OCI-LY1 (cell line): ENCODE measurements around the gene TLCD3B.

Source experiments
- H2AFZ ChIP-seq: fragments of 200-600 bp; sonication (generic), shearing (Covaris generic); 2 replicates; pipeline ENCODE4 v1.6.0; 2014; ENCODE audit warnings: antibody characterized with exemption, mild to moderate bottlenecking, low read length
- H3F3A ChIP-seq: fragments of 200-600 bp; sonication (generic), shearing (Covaris generic); 2 replicates; pipeline ENCODE4 v1.6.0; 2014; ENCODE audit warnings: mild to moderate bottlenecking, antibody characterized with exemption, low read length, moderate library complexity; ENCODE audit not compliant: insufficient read depth
- H3K27ac ChIP-seq: fragments of 200-600 bp; sonication (generic); 2 replicates; pipeline ENCODE4 v1.5.1; 2014; ENCODE audit warnings: low read length, mixed run types, mild to moderate bottlenecking, low read depth; ENCODE audit not compliant: poor library complexity, severe bottlenecking
- H3K27me3 ChIP-seq: fragments of 200-600 bp; sonication (generic); 2 replicates; pipeline ENCODE4 v1.6.0; 2014; ENCODE audit warnings: antibody characterized with exemption, mild to moderate bottlenecking, low read length, moderate library complexity; ENCODE audit not compliant: insufficient read depth
- H3K36me3 ChIP-seq: fragments of 200-600 bp; sonication (generic); 2 replicates; pipeline ENCODE4 v1.6.1; 2014; ENCODE audit warnings: mild to moderate bottlenecking, antibody characterized with exemption, low read length, moderate library complexity, mixed read lengths; ENCODE audit not compliant: insufficient read depth
- H3K4me1 ChIP-seq: fragments of 200-600 bp; sonication (generic); 2 replicates; pipeline ENCODE4 v1.5.1; 2014; ENCODE audit warnings: mild to moderate bottlenecking, low read length, moderate library complexity; ENCODE audit not compliant: insufficient read depth, severe bottlenecking
- H3K4me2 ChIP-seq: fragments of 200-600 bp; sonication (generic), shearing (Covaris generic); 2 replicates; pipeline ENCODE4 v1.6.1; 2014; ENCODE audit warnings: low read length
- H3K4me3 ChIP-seq: fragments of 200-600 bp; sonication (generic); 2 replicates; pipeline ENCODE4 v1.5.1; 2014; ENCODE audit warnings: low read length, low read depth, mild to moderate bottlenecking, mixed read lengths; ENCODE audit not compliant: poor library complexity, severe bottlenecking
- H3K79me2 ChIP-seq: fragments of 200-600 bp; shearing (Covaris generic); 2 replicates; pipeline ENCODE4 v1.6.1; 2016; ENCODE audit warnings: mixed run types, low read length, mixed read lengths; ENCODE audit not compliant: insufficient read depth
- H3K9ac ChIP-seq: fragments of 200-600 bp; sonication (generic), shearing (Covaris generic); 2 replicates; pipeline ENCODE4 v1.6.1; 2014; ENCODE audit warnings: mild to moderate bottlenecking, low read length, mixed read lengths
- H3K9me2 ChIP-seq: fragments of 200-600 bp; sonication (generic), shearing (Covaris generic); 2 replicates; pipeline ENCODE4 v1.6.1; 2014; ENCODE audit warnings: low read depth, mild to moderate bottlenecking, low read length, mixed read lengths
- H3K9me3 ChIP-seq: fragments of 200-600 bp; shearing (Covaris generic); 2 replicates; pipeline ENCODE4 v1.6.1; 2014; ENCODE audit warnings: low read length, mixed read lengths
- H4K20me1 ChIP-seq: fragments of 200-600 bp; sonication (generic), shearing (Covaris generic); 2 replicates; pipeline ENCODE4 v1.6.0; 2016; ENCODE audit warnings: mild to moderate bottlenecking, low read length; ENCODE audit not compliant: insufficient read depth
- EZH2 ChIP-seq: fragments of 200-600 bp; sonication (generic), shearing (Covaris generic); IDR thresholded peaks from 2 replicates; pipeline ENCODE4 v1.8.0; 2017; ENCODE audit warnings: borderline replicate concordance, mixed run types, mild to moderate bottlenecking, antibody characterized with exemption, low read length, moderate library complexity, mixed read lengths
- TF ChIP-seq, protein P1 (sequence below): fragments of 200-600 bp; sonication (generic), shearing (Covaris generic); IDR thresholded peaks from 2 replicates; pipeline ENCODE4 v1.5.1; 2017; ENCODE audit warnings: mild to moderate bottlenecking, antibody characterized with exemption, low read length, moderate library complexity, mixed read lengths

The TLCD3B gene

DNA sequence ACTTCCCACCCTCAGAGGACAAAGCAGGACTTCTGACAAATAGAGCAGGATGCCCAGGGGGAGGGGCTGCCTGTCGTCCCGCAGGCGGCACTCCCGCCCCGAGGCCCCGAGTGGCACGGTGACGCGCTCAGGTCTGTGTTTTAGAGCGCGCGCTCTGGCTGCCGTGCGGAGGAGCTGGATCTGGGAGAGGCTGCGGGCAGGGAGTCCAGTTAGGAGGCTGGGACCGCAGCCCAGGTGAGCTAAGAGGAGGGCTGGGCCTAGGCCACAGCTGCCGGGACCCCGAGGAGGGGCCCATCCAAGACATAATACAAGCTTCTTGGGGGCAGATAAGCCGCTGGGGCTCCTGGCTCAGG, 26.7 kb downstream of the TLCD3B start:
- no peaks in the 10 kb centered on the region for H3K4me1 ChIP-seq
- no peaks in the 10 kb centered on the region for H3K9me3 ChIP-seq
- no peak overlapping the region for H3K27ac ChIP-seq
- H4K20me1 ChIP-seq, result no peaks in the 10 kb centered on the region
- TF ChIP-seq, protein P1, sequence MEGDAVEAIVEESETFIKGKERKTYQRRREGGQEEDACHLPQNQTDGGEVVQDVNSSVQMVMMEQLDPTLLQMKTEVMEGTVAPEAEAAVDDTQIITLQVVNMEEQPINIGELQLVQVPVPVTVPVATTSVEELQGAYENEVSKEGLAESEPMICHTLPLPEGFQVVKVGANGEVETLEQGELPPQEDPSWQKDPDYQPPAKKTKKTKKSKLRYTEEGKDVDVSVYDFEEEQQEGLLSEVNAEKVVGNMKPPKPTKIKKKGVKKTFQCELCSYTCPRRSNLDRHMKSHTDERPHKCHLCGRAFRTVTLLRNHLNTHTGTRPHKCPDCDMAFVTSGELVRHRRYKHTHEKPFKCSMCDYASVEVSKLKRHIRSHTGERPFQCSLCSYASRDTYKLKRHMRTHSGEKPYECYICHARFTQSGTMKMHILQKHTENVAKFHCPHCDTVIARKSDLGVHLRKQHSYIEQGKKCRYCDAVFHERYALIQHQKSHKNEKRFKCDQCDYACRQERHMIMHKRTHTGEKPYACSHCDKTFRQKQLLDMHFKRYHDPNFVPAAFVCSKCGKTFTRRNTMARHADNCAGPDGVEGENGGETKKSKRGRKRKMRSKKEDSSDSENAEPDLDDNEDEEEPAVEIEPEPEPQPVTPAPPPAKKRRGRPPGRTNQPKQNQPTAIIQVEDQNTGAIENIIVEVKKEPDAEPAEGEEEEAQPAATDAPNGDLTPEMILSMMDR, result no peak
- no peak for TF ChIP-seq EZH2
- no peak overlapping the region for H3K4me3 ChIP-seq
- no peak overlapping the region for H3K4me2 ChIP-seq
- peaks cover 30% of the 10 kb centered on the region for H3K36me3 ChIP-seq
- no peak overlapping the region for H3K9ac ChIP-seq
- H3K9me2 ChIP-seq, result no peaks in the 10 kb centered on the region
- H3K27me3 ChIP-seq, result no peaks in the 10 kb centered on the region; the same call in none of the 2 replicates
- H3K79me2 ChIP-seq, result no peaks in the 10 kb centered on the region
- no peak overlapping the region for H2AFZ ChIP-seq
- no peaks in the 10 kb centered on the region for H3F3A ChIP-seq

DNA sequence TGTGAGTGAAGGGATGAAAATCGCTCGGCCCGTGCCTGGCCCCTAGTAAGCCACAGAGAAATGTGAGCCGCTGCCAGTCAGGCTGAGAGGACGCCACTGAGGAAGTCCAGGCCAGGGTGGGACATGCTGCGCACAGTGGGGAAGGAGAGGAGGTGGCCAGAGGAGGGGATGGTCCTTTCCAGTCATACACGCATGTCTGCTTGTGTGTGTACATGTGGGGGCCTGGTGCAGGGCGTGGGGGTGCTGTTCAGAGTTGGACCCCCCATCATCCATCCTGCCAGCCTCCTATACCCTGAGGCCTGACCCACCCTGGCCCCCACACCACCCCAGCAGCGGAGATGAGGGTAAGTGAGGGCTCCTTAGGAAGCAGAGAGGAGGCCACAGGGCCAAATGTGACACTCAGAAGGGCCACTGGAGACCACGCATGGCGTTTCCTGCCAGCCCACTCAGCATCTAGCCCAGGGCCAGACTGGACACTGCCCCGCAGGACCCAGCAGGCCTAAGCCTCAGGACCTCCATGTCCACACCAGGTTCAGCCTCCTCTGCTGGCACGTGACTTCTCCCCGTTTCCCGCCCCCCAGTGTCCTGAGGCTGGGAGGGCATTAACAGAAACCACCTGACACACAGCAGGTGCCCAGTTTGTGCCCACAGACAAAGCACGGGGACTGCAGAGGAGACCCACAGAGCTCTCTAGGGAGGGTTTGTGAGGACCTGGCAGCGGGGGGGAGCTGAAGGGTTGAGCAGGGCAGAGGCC, 27.2 kb downstream of the TLCD3B start:
- Histone ChIP-seq H3K27ac (no peak overlapping the region), H3K9me2 (no peaks in the 10 kb centered on the region), H3K9ac (no peak overlapping the region), H4K20me1 (no peaks in the 10 kb centered on the region), H3K4me3 (no peak overlapping the region), H3K9me3 (no peaks in the 10 kb centered on the region), H3K36me3 (peaks cover 32% of the 10 kb centered on the region), H3K4me1 (no peaks in the 10 kb centered on the region), H3K27me3 (no peaks in the 10 kb centered on the region; the same call in 1 of the 2 replicates), H3K4me2 (no peak overlapping the region), H2AFZ (no peak overlapping the region), H3F3A (no peaks in the 10 kb centered on the region), H3K79me2 (no peaks in the 10 kb centered on the region)
- TF ChIP-seq EZH2, result no peak
- TF ChIP-seq, protein P1, result no peak

DNA sequence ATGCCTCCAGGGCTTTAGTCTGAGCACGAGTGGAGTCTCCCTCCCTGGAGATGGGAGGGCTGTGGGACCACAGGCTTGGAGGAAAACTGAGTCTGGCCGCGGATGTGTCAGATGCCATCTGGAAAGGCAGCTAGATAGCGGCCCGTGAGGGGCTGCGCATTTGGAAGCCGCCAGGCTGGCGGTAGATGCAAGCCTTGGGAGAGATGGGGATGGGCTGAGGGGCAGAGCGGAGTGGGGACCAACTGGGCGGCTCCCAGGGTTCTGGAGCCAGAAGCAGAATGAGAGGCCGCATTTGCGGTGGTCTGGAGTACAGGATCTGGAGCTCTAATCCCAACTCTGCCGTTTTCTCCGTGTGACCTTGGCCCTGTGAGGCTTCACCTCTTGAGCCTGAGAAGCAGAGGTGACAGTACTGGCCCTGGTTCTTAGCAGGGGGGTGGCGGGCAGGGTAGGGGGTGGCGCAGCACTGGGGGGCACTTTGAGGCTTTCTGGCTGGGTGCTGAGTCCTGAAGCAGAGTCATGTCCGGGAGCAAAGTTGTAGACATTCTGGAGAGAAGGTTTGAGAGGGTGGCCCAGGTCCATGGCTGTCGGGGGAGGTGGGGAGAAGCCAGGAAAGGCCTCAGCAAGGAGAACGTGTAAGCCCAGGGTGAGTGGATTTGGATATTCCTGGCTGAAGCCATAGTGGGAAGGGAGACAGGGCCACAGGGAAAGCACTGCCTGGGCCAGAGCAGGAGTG, 28.3 kb downstream of the TLCD3B start:
- TF ChIP-seq EZH2, result no peak
- TF ChIP-seq, protein P1, result no peak
- Histone ChIP-seq H3K9me3 (no peaks in the 10 kb centered on the region), H3K36me3 (peaks cover 38% of the 10 kb centered on the region), H3K27me3 (no peaks in the 10 kb centered on the region), H3K27ac (no peak overlapping the region), H3K79me2 (no peaks in the 10 kb centered on the region), H3K9me2 (no peaks in the 10 kb centered on the region), H3K9ac (no peak overlapping the region), H3K4me2 (no peak overlapping the region), H3K4me1 (no peaks in the 10 kb centered on the region), H4K20me1 (no peaks in the 10 kb centered on the region), H2AFZ (no peak overlapping the region), H3K4me3 (no peak overlapping the region), H3F3A (no peaks in the 10 kb centered on the region)
